Right kidney (tissue), 9 donors: Measurements from ENCODE around the gene ESX1.
A peak's percentile ranks its signal among the peaks of the same experiment; 100 is the strongest.
"Not testable (repeated sequence)": the region's sequence is repeated elsewhere in the genome, so short reads cannot be mapped to it uniquely, and the experiment has no call there.

Experiments
- DNase-seq: peaks from one replicate; pipeline ENCODE4 v3.0.0-alpha.2; 2016
- long read RNA-seq, 8 donors: transcript quantifications; one replicate each; lab custom pipeline, GENCODE V29; 2026

The ESX1 gene
- long read RNA-seq, donor 1: 0 reads
- long read RNA-seq, donor 2: 0 reads
- long read RNA-seq, donor 3: 0 reads
- long read RNA-seq, donor 4: 0 reads
- long read RNA-seq, donor 5: 0 reads
- long read RNA-seq, donor 6: 0 reads
- long read RNA-seq, donor 7: 0 reads
- long read RNA-seq, donor 8: 0 reads

- DNase-seq: peak; percentile 44
Measured at GRCh38 chrX:104254442-104255115, at the start of gene ESX1. Gene ESX1 (minus strand): TSS chrX:104254933. CDS start chrX:104254849, 84 bp downstream.

- no peak for DNase-seq
Measured at GRCh38 chrX:104295636-104296035, 40.9 kb upstream of the ESX1 start.

- no peak for DNase-seq
Measured at GRCh38 chrX:104288961-104289360, 34.2 kb upstream of the ESX1 start.

- DNase-seq: no peak
Measured at GRCh38 chrX:104288269-104288668, 33.5 kb upstream of the ESX1 start.

GRCh38 chrX:104285201-104285600, 30.5 kb upstream of the ESX1 start:
- no peak for DNase-seq

- DNase-seq: peak; percentile 16
Measured at GRCh38 chrX:104284507-104284906, 29.8 kb upstream of the ESX1 start.

GRCh38 chrX:104282166-104282725, 27.5 kb upstream of the ESX1 start:
- DNase-seq: no peak

GRCh38 chrX:104281564-104281963, 26.8 kb upstream of the ESX1 start:
- no peak for DNase-seq

- DNase-seq: no peak
Measured at GRCh38 chrX:104280609-104281008, 25.9 kb upstream of the ESX1 start.

GRCh38 chrX:104270916-104271512, 16.3 kb upstream of the ESX1 start:
- DNase-seq: peak; percentile 29

GRCh38 chrX:104270212-104270611, 15.5 kb upstream of the ESX1 start:
- no peak for DNase-seq

GRCh38 chrX:104255465-104255864, 732 bp upstream of the ESX1 start:
- DNase-seq: peak; percentile 5

- DNase-seq: peak; percentile 27
Measured at GRCh38 chrX:104253567-104254441, 929 bp downstream of the ESX1 start.

- DNase-seq: no peak
Measured at GRCh38 chrX:104250470-104250869, 4.3 kb downstream of the ESX1 start.

GRCh38 chrX:104230060-104230459, 24.7 kb downstream of the ESX1 start:
- DNase-seq: not testable (repeated sequence)

- no peak for DNase-seq
Measured at GRCh38 chrX:104211187-104211586, 43.5 kb downstream of the ESX1 start.

GRCh38 chrX:104205548-104205947, 49.2 kb downstream of the ESX1 start:
- DNase-seq: no peak
